Measurements from ENCODE around the gene B9D2. TPM values are rescaled to one million over a fixed set of nuclear protein-coding genes. Genes with fewer than 3 reads are reported as not detected.
"Not testable (repeated sequence)": the region's sequence is repeated elsewhere in the genome, so short reads cannot be mapped to it uniquely, and the experiment has no call there.

B9D2 gene
- total and polyA plus RNA-seq, 2 donors: 1.9 to 10.0 TPM

DNA sequence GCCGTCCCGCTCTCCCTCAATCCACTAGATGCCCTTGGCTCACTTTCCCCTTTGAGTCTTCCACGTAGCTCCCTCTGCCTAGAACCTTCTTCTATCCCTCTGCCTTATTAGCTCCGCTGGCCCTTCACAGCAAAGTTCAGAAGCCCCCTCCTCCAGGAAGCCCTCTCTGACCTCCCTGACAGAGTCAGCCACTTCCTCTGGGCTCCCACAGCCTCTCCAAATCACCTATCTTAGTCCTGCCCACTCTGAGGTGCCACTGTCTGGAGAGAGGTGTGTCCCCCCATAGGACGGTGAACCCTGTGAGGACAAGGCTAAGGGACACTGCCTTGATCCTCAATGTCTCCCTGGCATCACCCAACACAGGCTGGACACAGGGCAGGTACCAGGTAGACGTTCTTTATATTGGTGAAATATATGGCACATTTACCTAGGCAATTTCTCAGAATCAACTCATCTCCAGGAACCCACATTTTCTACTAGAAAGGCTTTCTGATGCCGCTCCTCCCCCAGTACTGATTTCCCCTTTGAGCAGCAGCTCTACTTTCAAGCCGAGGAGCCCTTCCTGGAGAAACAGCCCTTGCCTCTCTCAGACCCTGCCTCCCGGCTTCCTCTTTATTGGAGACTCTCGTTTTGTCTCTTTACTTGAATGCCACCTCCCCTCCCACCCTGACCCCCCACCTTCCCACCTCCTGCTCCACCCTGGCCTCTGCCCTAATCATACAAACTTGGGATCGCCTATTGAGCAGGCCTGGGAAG, 6.8 kb downstream of the B9D2 start:
- Histone ChIP-seq H3K4me1 (ENCODE audit: insufficient read depth) (no peaks in the 10 kb centered on the region), H3K4me3 (ENCODE audit: low read depth, low read length) (no peak overlapping the region), H3K27ac (ENCODE audit: low read depth) (no peak overlapping the region), H3K36me3 (ENCODE audit: insufficient read depth) (no peaks in the 10 kb centered on the region)
- DNase-seq (ENCODE audit: extremely low spot score): no peak
- WGBS: 82% methylated on average over 11 of the region's 11 CpGs

DNA sequence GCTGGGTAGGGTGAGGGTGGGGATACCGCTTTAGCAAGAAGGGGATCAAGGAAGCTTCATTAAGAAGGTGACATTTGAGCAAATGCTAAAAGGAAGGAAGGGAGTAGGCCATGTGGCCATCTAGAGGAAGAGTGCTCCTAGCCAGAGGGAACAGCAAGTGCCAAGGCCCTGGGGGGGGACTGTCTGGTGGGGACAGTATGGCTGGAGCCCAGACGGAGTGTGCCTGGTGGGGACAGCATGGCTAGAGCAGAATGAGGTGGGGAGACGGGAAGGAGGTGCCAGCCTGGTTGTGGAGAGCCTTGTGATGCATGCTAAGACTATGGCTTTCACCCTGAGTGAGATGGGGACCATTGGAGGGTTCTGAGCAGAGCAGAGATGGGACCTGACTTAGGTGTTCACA, 8.1 kb downstream of the B9D2 start:
- no peak overlapping the region for H3K27ac ChIP-seq (ENCODE audit: low read depth)
- no peaks in the 10 kb centered on the region for H3K36me3 ChIP-seq (ENCODE audit: insufficient read depth)
- no peak overlapping the region for H3K4me3 ChIP-seq (ENCODE audit: low read depth, low read length)
- WGBS: 79% methylated on average over 3 of the region's 3 CpGs
- no peak for DNase-seq (ENCODE audit: extremely low spot score)
- no peaks in the 10 kb centered on the region for H3K4me1 ChIP-seq (ENCODE audit: insufficient read depth)

GRCh38 chr19:41355035-41355434, 8.9 kb downstream of the B9D2 start:
- Histone ChIP-seq H3K27ac (ENCODE audit: low read depth) (no peak overlapping the region), H3K36me3 (ENCODE audit: insufficient read depth) (no peaks in the 10 kb centered on the region), H3K4me3 (ENCODE audit: low read depth, low read length) (no peak overlapping the region), H3K4me1 (ENCODE audit: insufficient read depth) (no peaks in the 10 kb centered on the region)
- no peak for DNase-seq (ENCODE audit: extremely low spot score)
- 83% methylated on average over 1 of the region's 1 CpG for WGBS

- DNase-seq (ENCODE audit: extremely low spot score): no peak
- WGBS: 87% methylated on average over 23 of the region's 23 CpGs
- Histone ChIP-seq H3K36me3 (ENCODE audit: insufficient read depth) (no peaks in the 10 kb centered on the region), H3K4me3 (ENCODE audit: low read depth, low read length) (peak overlapping the region; percentile 91), H3K4me1 (ENCODE audit: insufficient read depth) (peaks cover 3% of the 10 kb centered on the region), H3K27ac (ENCODE audit: low read depth) (peak overlapping the region; percentile 54)
These were observed 9.5 kb downstream of the B9D2 start for GRCh38 chr19:41354343-41354953.

DNA sequence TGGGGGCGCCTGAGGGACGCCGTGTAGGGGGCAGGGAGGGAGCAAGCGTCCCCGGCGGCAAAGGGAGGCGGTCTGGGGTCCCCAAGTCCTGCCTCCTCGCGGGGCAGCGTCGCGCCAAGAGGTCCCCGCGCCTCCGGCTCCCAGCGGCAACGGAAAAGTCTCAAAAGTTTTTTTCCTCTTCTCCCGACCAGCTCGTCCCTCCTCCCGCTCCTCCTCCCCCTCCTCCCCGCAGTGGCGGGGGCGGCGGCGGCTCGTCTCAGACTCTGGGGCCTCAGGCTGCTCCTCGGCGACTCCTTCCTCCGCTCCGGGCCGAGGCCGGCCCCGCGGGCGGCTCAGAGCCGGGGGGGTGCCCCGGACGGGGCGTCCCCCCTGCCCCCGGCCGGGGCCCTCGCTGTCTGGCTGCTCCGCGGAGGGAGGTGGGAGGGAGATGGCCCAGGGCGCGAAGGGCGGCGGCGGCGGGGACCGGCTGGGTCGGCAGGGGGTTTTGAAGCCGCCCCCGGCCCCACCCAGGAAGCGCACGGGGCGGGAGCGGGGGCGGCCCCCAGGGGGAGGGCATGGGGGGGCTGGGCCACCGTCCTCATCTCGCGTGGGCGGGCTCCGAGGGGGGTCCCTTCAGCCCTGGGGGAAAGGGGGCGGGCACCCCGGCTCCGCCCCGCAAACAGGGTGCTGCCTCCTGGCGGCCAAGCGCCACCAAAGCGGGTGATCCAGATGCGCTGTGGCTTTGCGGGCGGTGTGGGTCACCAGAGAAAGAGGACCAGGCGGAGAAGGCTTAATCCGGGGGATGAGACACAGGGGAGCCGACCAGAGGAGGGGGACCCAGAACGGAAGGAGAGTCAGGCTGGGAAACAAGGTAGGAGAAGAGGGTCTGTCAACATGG, 10.2 kb downstream of the B9D2 start, which contains the start of gene TGFB1:
Gene TGFB1 (minus strand): TSS at position 457 of the 877 bp plus-strand sequence. CDS start 878 bp downstream, outside the sequence.
- peak within 1 kb of the TSS; percentile 75 for H3K27ac ChIP-seq (ENCODE audit: low read depth)
- peak within 1 kb of the TSS; percentile 91 for H3K4me3 ChIP-seq (ENCODE audit: low read depth, low read length)
- no peak for DNase-seq (ENCODE audit: extremely low spot score)
- peaks cover 3% of the 10 kb centered on the region for H3K4me1 ChIP-seq (ENCODE audit: insufficient read depth)
- no peaks in the 10 kb centered on the region for H3K36me3 ChIP-seq (ENCODE audit: insufficient read depth)
- WGBS: 1% methylated on average over 78 of the region's 78 CpGs

GRCh38 chr19:41352609-41353465, 11.1 kb downstream of the B9D2 start:
- peak overlapping the region; percentile 75 for H3K27ac ChIP-seq (ENCODE audit: low read depth)
- peak overlapping the region; percentile 91 for H3K4me3 ChIP-seq (ENCODE audit: low read depth, low read length)
- no peak for DNase-seq (ENCODE audit: extremely low spot score)
- H3K4me1 ChIP-seq (ENCODE audit: insufficient read depth): peaks cover 3% of the 10 kb centered on the region
- WGBS: under 1% methylated on average over 71 of the region's 71 CpGs
- H3K36me3 ChIP-seq (ENCODE audit: insufficient read depth): no peaks in the 10 kb centered on the region

GRCh38 chr19:41352279-41352608, 11.7 kb downstream of the B9D2 start:
- H3K4me1 ChIP-seq (ENCODE audit: insufficient read depth): peaks cover 3% of the 10 kb centered on the region
- H3K27ac ChIP-seq (ENCODE audit: low read depth): no peak overlapping the region
- no peak for DNase-seq (ENCODE audit: extremely low spot score)
- no peaks in the 10 kb centered on the region for H3K36me3 ChIP-seq (ENCODE audit: insufficient read depth)
- WGBS: under 1% methylated on average over 12 of the region's 12 CpGs
- peak overlapping the region; percentile 91 for H3K4me3 ChIP-seq (ENCODE audit: low read depth, low read length)

GRCh38 chr19:41351339-41352245, 12.4 kb downstream of the B9D2 start:
- Histone ChIP-seq H3K4me1 (ENCODE audit: insufficient read depth) (peaks cover 3% of the 10 kb centered on the region), H3K36me3 (ENCODE audit: insufficient read depth) (no peaks in the 10 kb centered on the region), H3K4me3 (ENCODE audit: low read depth, low read length) (peak overlapping the region; percentile 91), H3K27ac (ENCODE audit: low read depth) (no peak overlapping the region)
- no peak for DNase-seq (ENCODE audit: extremely low spot score)
- WGBS: under 1% methylated on average over 58 of the region's 58 CpGs

DNA sequence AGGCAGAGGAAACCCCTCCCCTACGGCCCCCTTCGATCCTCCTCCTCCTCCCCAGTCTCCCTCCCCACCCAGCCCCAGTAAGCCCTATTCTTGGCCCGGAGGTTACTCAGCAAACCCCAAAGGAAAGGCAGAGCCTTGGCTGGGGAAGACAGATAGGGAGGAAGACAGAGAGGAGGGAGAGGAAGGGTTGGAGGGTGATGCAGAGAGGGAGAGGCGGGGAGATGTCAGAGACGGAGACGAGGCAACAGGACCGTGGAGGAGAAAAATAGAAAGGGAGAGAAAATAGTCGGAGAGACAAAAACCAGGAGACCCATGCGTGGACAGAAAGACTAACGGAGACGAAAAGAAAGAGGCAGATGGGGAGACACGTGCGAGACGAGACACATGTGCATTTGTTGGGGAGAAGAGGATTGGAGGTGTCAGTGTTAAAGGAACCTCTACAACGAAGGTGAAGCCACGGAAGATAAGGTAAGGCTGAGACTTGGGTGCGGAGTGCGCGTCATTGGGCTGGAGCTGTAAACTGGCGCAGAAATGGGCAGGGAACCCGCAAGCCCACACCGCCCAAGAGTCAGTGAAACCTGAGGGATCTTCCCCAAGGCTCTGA, 13.1 kb downstream of the B9D2 start:
- Histone ChIP-seq H3K4me1 (ENCODE audit: insufficient read depth) (peaks cover 3% of the 10 kb centered on the region), H3K4me3 (ENCODE audit: low read depth, low read length) (peak overlapping the region; percentile 91), H3K36me3 (ENCODE audit: insufficient read depth) (no peaks in the 10 kb centered on the region), H3K27ac (ENCODE audit: low read depth) (no peak overlapping the region)
- DNase-seq (ENCODE audit: extremely low spot score): no peak
- WGBS: 3% methylated on average over 22 of the region's 22 CpGs

GRCh38 chr19:41346916-41347315, 17.0 kb downstream of the B9D2 start:
- H3K4me1 ChIP-seq (ENCODE audit: insufficient read depth); DNase-seq (ENCODE audit: extremely low spot score); H3K36me3 ChIP-seq (ENCODE audit: insufficient read depth); H3K4me3 ChIP-seq (ENCODE audit: low read depth, low read length); H3K27ac ChIP-seq (ENCODE audit: low read depth): not testable (repeated sequence)
- WGBS: 95% methylated on average over 9 of the region's 9 CpGs

DNA sequence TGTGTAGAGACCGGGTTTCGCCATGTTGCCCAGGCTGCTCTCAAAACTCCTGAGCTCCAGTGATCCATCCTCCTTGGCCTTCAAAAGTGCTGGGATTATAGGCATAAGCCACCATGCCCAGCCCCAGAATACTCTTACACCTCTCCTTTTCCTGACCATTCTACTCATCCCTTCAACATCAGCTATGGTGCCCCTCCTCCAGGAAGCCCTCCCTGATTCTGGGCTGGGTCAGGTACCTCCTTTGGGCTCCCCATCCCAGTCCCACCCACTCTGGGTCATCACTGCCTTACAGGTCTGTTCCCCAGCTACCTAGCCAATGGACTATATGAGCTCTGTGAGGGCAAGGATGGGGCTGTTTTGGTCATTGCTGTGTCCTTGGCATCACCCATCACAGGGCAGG, 19.8 kb downstream of the B9D2 start:
- WGBS: 97% methylated on average over 2 of the region's 2 CpGs
- Histone ChIP-seq H3K4me3 (ENCODE audit: low read depth, low read length) (no peak overlapping the region), H3K27ac (ENCODE audit: low read depth) (no peak overlapping the region), H3K36me3 (ENCODE audit: insufficient read depth) (no peaks in the 10 kb centered on the region), H3K4me1 (ENCODE audit: insufficient read depth) (no peaks in the 10 kb centered on the region)
- DNase-seq (ENCODE audit: extremely low spot score): no peak
